HEK293 (cell line): ENCODE measurements around the gene MRGPRG.

ENCODE experiments used
- ZBTB1 ChIP-seq: fragments of 450-650 bp; formaldehyde crosslinking; IDR thresholded peaks from 2 replicates; pipeline ENCODE4 v1.5.1; 2016; ENCODE audit warnings: missing biosample characterization, missing genetic modification characterization
- ZNF175 ChIP-seq: fragments of 450-650 bp; formaldehyde crosslinking; IDR thresholded peaks from 2 replicates; pipeline ENCODE4 v1.5.1; 2016; ENCODE audit warnings: missing biosample characterization, missing genetic modification characterization
- ZNF548 ChIP-seq: fragments of 450-650 bp; formaldehyde crosslinking; IDR thresholded peaks from 2 replicates; pipeline ENCODE4 v1.5.1; 2016; ENCODE audit warnings: missing biosample characterization, missing genetic modification characterization
- ZNF664 ChIP-seq: fragments of 450-650 bp; formaldehyde crosslinking; IDR thresholded peaks from 2 replicates; pipeline ENCODE4 v1.5.1; 2016; ENCODE audit warnings: missing biosample characterization, missing genetic modification characterization
- ZNF768 ChIP-seq: fragments of 450-650 bp; formaldehyde crosslinking; IDR thresholded peaks from 2 replicates; pipeline ENCODE4 v1.5.1; 2018; ENCODE audit warnings: missing biosample characterization, mild to moderate bottlenecking, missing genetic modification characterization
- ZNF776 ChIP-seq: fragments of 450-650 bp; formaldehyde crosslinking; IDR thresholded peaks from 2 replicates; pipeline ENCODE4 v1.5.0; 2017; ENCODE audit warnings: missing biosample characterization, missing genetic modification characterization, borderline replicate concordance
- ZNF792 ChIP-seq: fragments of 450-650 bp; formaldehyde crosslinking; IDR thresholded peaks from 2 replicates; pipeline ENCODE4 v1.5.1; 2016; ENCODE audit warnings: missing biosample characterization, missing genetic modification characterization
- ZNF837 ChIP-seq: fragments of 450-650 bp; formaldehyde crosslinking; IDR thresholded peaks from 2 replicates; pipeline ENCODE4 v1.5.1; 2016; ENCODE audit warnings: missing biosample characterization, missing genetic modification characterization
- TF ChIP-seq, protein P1 (sequence below): fragments of 450-650 bp; formaldehyde crosslinking; IDR thresholded peaks from 2 replicates; pipeline ENCODE4 v1.5.1; 2016; ENCODE audit warnings: missing biosample characterization, missing genetic modification characterization
- TF ChIP-seq, protein P2 (sequence below): fragments of 450-650 bp; formaldehyde crosslinking; IDR thresholded peaks from 2 replicates; pipeline ENCODE4 v1.5.1; 2016; ENCODE audit warnings: missing biosample characterization, missing genetic modification characterization
- TF ChIP-seq, protein P3 (sequence below): fragments of 450-650 bp; formaldehyde crosslinking; IDR thresholded peaks from 2 replicates; pipeline ENCODE4 v1.5.1; 2016; ENCODE audit warnings: missing biosample characterization, missing genetic modification characterization, low read depth
- TF ChIP-seq, protein P4 (sequence below): fragments of 450-650 bp; formaldehyde crosslinking; IDR thresholded peaks from 2 replicates; pipeline ENCODE4 v1.5.1; 2017; ENCODE audit warnings: missing biosample characterization, missing genetic modification characterization

DNA sequence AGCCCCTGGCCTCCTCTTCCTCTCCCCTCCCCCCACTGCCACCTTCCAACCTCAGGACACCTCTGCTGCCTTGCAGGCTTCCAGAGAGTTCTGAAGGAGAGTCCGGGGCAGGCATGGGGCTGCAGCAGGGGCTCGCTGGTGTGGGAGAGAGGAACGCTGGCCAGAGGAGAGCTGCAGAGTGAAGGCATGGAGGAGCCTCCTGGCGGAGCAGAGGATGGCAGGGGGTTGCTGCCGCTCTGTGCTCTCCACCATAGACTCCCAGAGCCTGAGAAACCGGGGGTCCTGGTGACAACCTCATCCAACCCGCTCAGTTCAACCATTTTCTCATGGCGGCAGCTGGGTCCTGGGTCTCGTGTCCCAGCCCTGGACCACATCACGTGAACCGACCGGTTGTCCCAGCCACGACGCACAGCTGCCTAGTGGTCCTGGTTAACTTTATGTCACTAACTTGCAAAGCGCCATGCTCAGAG, 17.5 kb downstream of the MRGPRG start:
- TF ChIP-seq, protein P1, sequence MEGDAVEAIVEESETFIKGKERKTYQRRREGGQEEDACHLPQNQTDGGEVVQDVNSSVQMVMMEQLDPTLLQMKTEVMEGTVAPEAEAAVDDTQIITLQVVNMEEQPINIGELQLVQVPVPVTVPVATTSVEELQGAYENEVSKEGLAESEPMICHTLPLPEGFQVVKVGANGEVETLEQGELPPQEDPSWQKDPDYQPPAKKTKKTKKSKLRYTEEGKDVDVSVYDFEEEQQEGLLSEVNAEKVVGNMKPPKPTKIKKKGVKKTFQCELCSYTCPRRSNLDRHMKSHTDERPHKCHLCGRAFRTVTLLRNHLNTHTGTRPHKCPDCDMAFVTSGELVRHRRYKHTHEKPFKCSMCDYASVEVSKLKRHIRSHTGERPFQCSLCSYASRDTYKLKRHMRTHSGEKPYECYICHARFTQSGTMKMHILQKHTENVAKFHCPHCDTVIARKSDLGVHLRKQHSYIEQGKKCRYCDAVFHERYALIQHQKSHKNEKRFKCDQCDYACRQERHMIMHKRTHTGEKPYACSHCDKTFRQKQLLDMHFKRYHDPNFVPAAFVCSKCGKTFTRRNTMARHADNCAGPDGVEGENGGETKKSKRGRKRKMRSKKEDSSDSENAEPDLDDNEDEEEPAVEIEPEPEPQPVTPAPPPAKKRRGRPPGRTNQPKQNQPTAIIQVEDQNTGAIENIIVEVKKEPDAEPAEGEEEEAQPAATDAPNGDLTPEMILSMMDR (tag by site-specific recombination), result no peak
- no peak for TF ChIP-seq ZNF175 (tag by site-specific recombination)
- TF ChIP-seq, protein P2, sequence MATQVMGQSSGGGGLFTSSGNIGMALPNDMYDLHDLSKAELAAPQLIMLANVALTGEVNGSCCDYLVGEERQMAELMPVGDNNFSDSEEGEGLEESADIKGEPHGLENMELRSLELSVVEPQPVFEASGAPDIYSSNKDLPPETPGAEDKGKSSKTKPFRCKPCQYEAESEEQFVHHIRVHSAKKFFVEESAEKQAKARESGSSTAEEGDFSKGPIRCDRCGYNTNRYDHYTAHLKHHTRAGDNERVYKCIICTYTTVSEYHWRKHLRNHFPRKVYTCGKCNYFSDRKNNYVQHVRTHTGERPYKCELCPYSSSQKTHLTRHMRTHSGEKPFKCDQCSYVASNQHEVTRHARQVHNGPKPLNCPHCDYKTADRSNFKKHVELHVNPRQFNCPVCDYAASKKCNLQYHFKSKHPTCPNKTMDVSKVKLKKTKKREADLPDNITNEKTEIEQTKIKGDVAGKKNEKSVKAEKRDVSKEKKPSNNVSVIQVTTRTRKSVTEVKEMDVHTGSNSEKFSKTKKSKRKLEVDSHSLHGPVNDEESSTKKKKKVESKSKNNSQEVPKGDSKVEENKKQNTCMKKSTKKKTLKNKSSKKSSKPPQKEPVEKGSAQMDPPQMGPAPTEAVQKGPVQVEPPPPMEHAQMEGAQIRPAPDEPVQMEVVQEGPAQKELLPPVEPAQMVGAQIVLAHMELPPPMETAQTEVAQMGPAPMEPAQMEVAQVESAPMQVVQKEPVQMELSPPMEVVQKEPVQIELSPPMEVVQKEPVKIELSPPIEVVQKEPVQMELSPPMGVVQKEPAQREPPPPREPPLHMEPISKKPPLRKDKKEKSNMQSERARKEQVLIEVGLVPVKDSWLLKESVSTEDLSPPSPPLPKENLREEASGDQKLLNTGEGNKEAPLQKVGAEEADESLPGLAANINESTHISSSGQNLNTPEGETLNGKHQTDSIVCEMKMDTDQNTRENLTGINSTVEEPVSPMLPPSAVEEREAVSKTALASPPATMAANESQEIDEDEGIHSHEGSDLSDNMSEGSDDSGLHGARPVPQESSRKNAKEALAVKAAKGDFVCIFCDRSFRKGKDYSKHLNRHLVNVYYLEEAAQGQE (tag by site-specific recombination), result no peak
- no peak for TF ChIP-seq ZNF837 (tag by site-specific recombination)
- TF ChIP-seq ZBTB1 (tag by site-specific recombination), result no peak
- TF ChIP-seq ZNF664, result no peak
- TF ChIP-seq, protein P3, sequence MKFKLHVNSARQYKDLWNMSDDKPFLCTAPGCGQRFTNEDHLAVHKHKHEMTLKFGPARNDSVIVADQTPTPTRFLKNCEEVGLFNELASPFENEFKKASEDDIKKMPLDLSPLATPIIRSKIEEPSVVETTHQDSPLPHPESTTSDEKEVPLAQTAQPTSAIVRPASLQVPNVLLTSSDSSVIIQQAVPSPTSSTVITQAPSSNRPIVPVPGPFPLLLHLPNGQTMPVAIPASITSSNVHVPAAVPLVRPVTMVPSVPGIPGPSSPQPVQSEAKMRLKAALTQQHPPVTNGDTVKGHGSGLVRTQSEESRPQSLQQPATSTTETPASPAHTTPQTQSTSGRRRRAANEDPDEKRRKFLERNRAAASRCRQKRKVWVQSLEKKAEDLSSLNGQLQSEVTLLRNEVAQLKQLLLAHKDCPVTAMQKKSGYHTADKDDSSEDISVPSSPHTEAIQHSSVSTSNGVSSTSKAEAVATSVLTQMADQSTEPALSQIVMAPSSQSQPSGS (tag by site-specific recombination), result no peak
- no peak for TF ChIP-seq ZNF792 (tag by site-specific recombination)
- TF ChIP-seq ZNF548 (tag by site-specific recombination), result no peak
- TF ChIP-seq, protein P4, sequence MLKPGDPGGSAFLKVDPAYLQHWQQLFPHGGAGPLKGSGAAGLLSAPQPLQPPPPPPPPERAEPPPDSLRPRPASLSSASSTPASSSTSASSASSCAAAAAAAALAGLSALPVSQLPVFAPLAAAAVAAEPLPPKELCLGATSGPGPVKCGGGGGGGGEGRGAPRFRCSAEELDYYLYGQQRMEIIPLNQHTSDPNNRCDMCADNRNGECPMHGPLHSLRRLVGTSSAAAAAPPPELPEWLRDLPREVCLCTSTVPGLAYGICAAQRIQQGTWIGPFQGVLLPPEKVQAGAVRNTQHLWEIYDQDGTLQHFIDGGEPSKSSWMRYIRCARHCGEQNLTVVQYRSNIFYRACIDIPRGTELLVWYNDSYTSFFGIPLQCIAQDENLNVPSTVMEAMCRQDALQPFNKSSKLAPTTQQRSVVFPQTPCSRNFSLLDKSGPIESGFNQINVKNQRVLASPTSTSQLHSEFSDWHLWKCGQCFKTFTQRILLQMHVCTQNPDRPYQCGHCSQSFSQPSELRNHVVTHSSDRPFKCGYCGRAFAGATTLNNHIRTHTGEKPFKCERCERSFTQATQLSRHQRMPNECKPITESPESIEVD (tag by site-specific recombination), result no peak
- TF ChIP-seq ZNF768 (tag by site-specific recombination), result no peak
- TF ChIP-seq ZNF776, result no peak
